RWPE1 (cell line): ENCODE measurements around the gene CCL20.

Source experiments
- CTCF ChIA-PET: fragments of 350-600 bp; sonication (Branson Sonifier 250); formaldehyde crosslinking; extraction: SDS; loops from one replicate; lab custom pipeline; 2021; lab: Yijun Ruan, JAX
- POLR2A ChIA-PET: fragments of 400-600 bp; formaldehyde crosslinking; extraction: SDS; loops from one replicate; lab custom pipeline; 2020; ENCODE audit warnings: antibody characterized with exemption; ENCODE audit not compliant: low non-redundant PET; lab: Yijun Ruan, JAX
- DNase-seq: peaks from one replicate; pipeline ENCODE4 v3.0.0; 2012; ENCODE audit warnings: low spot score
- H3K27ac ChIP-seq: fragments of 450-650 bp; 2 replicates; pipeline ENCODE4 v1.5.1; 2017
- TF ChIP-seq, protein P1 (sequence below): fragments of 450-650 bp; conservative IDR thresholded peaks from 2 replicates; pipeline ENCODE4 v1.5.1; 2017; ENCODE audit warnings: low read depth, mild to moderate bottlenecking

CCL20 gene

GRCh38 chr2:227819398-227819697, 5.7 kb downstream of the CCL20 start:
- TF ChIP-seq, protein P1, sequence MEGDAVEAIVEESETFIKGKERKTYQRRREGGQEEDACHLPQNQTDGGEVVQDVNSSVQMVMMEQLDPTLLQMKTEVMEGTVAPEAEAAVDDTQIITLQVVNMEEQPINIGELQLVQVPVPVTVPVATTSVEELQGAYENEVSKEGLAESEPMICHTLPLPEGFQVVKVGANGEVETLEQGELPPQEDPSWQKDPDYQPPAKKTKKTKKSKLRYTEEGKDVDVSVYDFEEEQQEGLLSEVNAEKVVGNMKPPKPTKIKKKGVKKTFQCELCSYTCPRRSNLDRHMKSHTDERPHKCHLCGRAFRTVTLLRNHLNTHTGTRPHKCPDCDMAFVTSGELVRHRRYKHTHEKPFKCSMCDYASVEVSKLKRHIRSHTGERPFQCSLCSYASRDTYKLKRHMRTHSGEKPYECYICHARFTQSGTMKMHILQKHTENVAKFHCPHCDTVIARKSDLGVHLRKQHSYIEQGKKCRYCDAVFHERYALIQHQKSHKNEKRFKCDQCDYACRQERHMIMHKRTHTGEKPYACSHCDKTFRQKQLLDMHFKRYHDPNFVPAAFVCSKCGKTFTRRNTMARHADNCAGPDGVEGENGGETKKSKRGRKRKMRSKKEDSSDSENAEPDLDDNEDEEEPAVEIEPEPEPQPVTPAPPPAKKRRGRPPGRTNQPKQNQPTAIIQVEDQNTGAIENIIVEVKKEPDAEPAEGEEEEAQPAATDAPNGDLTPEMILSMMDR = no peak
- ChIA-PET CTCF (interaction anchor here (1.6 kb wide), 1 partner anchor 70 kb away, joined by 5 read pairs; no protein-coding TSS in a partner anchor), POLR2A (no interaction called here)
- no peak for DNase-seq
- peak overlapping the region; percentile 93 for H3K27ac ChIP-seq

GRCh38 chr2:227821043-227821942, 7.7 kb downstream of the CCL20 start:
- DNase-seq = no peak
- POLR2A ChIA-PET = interaction anchor here (0.6 kb wide), 1 partner anchor 423 kb away, joined by 4 read pairs; no protein-coding TSS in a partner anchor
- H3K27ac ChIP-seq = no peak overlapping the region
- CTCF ChIA-PET = no interaction called here
- TF ChIP-seq, protein P1 = no peak

DNA sequence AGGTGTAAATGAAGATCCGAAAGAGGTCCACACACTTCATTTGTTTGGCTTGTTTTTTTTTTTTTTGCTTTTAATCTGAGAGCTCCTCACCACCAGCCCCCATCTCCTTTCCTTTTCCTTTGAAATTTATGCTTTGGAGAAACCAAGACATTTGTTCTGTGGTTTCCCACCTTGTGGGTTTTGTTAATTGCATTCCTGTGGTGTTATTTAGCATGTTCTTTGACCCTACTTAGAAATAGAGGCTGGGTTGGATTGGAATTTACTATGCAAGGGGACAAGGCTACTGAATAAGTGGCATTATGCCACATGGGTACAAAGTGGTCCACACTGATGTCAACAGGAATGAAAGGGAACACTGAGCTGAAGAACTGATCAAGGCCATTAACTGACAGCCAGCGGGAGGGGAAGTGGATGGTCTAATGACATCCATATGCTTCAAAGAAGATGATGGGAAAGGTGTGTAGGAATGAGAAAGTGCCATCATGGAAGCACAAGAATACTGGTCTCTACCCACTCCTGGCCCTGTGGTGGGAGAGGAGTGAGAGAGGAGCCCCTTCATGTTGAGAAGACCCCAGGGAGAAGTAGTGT, 8.9 kb downstream of the CCL20 start:
- ChIA-PET CTCF (no interaction called here), POLR2A (no interaction called here)
- H3K27ac ChIP-seq = no peak overlapping the region
- no peak for DNase-seq
- TF ChIP-seq, protein P1 = no peak

GRCh38 chr2:227823922-227824321, 10.3 kb downstream of the CCL20 start:
- TF ChIP-seq, protein P1 = no peak
- CTCF ChIA-PET = no interaction called here

GRCh38 chr2:227824711-227825110, 11.1 kb downstream of the CCL20 start:
- no peak overlapping the region for H3K27ac ChIP-seq
- CTCF ChIA-PET = no interaction called here
- TF ChIP-seq, protein P1 = no peak
- POLR2A ChIA-PET = no interaction called here
- DNase-seq = no peak

More at GRCh38 chr2:227823922-227824321, 10.3 kb downstream of the CCL20 start:
- no peak for DNase-seq
- no peak overlapping the region for H3K27ac ChIP-seq
- POLR2A ChIA-PET = no interaction called here

- POLR2A ChIA-PET = no interaction called here
- H3K27ac ChIP-seq = peak overlapping the region; percentile 86
- CTCF ChIA-PET = no interaction called here
- TF ChIP-seq, protein P1 = no peak
- no peak for DNase-seq
These were observed 12.4 kb downstream of the CCL20 start for GRCh38 chr2:227826019-227826521.
